Choroid plexus epithelial cell (primary cell): Measurements from ENCODE around the gene MAB21L3.

Experiments
- DNase-seq: peaks from one replicate; pipeline ENCODE4 v3.0.0-alpha.2; 2010; ENCODE audit warnings: low read depth
- H3K4me3 ChIP-seq: 2 replicates; pipeline ENCODE4 v1.5.1; 2011; ENCODE audit warnings: low read depth, mild to moderate bottlenecking, control low read depth, low read length, moderate library complexity
- TF ChIP-seq, protein P1 (sequence below): conservative IDR thresholded peaks from 2 replicates; pipeline ENCODE4 v1.5.1; 2011; ENCODE audit warnings: low read depth, mild to moderate bottlenecking, control low read depth, inconsistent platforms, low read length, moderate library complexity

The MAB21L3 gene

GRCh38 chr1:116095027-116095426 lies 16.2 kb upstream of the MAB21L3 start:
- TF ChIP-seq, protein P1, sequence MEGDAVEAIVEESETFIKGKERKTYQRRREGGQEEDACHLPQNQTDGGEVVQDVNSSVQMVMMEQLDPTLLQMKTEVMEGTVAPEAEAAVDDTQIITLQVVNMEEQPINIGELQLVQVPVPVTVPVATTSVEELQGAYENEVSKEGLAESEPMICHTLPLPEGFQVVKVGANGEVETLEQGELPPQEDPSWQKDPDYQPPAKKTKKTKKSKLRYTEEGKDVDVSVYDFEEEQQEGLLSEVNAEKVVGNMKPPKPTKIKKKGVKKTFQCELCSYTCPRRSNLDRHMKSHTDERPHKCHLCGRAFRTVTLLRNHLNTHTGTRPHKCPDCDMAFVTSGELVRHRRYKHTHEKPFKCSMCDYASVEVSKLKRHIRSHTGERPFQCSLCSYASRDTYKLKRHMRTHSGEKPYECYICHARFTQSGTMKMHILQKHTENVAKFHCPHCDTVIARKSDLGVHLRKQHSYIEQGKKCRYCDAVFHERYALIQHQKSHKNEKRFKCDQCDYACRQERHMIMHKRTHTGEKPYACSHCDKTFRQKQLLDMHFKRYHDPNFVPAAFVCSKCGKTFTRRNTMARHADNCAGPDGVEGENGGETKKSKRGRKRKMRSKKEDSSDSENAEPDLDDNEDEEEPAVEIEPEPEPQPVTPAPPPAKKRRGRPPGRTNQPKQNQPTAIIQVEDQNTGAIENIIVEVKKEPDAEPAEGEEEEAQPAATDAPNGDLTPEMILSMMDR: no peak
- no peak overlapping the region for H3K4me3 ChIP-seq
- DNase-seq: no peak

- no peak overlapping the region for H3K4me3 ChIP-seq
- no peak for DNase-seq
- TF ChIP-seq, protein P1: no peak
These were observed 15.1 kb upstream of the MAB21L3 start for GRCh38 chr1:116096013-116096618.

GRCh38 chr1:116097626-116098025 lies 13.6 kb upstream of the MAB21L3 start:
- no peak for DNase-seq
- TF ChIP-seq, protein P1: no peak

DNA sequence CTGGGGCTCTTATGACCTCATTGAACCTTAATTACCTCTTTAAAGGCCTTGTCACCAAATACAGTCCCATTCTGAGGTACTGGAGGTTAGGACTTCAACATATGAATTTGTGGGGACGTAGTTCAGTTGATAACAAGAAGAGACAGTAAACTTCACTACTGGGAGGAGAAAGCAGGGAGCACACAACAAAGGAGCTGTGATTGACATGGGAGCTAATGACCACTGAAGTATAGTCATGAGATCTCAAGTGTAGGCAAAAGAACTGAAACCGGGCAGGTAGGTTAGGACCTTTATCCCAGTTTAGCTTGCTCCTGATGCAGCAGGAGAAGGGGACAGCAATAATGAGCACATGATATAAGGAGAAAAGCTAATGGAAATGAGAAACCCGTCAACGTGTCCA lies 11.8 kb upstream of the MAB21L3 start:
- no peak overlapping the region for H3K4me3 ChIP-seq
- no peak for DNase-seq
- TF ChIP-seq, protein P1: no peak

More at GRCh38 chr1:116097626-116098025, 13.6 kb upstream of the MAB21L3 start:
- H3K4me3 ChIP-seq: no peak overlapping the region

GRCh38 chr1:116099919-116100318 lies 11.3 kb upstream of the MAB21L3 start:
- TF ChIP-seq, protein P1: no peak
- H3K4me3 ChIP-seq: no peak overlapping the region
- DNase-seq: no peak

DNA sequence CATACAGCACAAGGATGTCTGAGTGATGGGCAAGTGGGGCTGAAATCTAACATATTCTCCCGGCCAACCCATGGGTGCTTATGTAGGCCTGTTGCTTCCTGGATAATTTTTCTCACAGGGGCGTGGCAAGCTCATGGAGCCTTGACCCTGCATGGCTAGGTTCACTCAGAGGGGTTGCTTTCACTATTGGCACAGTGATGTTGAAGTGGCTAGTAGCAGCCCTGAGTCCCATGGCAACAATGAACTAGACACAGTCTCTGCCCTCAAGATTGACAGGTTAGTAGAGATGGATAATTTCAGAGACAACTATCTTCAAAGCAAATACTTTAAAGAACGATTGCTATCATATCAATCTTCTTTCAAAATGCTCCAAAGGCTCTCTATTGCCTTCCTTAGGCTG lies 6.5 kb upstream of the MAB21L3 start:
- H3K4me3 ChIP-seq: no peak overlapping the region
- no peak for DNase-seq
- TF ChIP-seq, protein P1: no peak

DNA sequence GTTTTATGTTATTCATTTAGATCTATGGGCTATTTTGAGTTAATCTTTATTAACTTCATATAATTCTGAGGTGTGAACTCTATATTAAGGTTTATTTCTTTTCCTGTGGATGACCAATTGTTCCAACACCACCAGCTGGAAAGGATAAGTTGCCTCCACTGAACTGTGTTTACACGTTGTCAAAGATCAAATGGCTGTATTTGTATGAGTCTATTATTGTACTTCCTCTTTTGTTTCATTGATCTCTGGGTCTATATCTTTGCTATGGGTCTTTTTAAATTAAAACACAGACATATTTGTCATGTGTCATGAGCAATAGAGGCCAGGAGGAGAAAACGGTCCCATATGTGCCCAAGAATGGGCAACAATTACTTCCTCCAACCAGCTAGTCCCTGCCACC lies 5.2 kb upstream of the MAB21L3 start:
- DNase-seq: no peak
- no peak overlapping the region for H3K4me3 ChIP-seq
- TF ChIP-seq, protein P1: no peak
